GM20431 (cell line): Measurements from ENCODE around the gene SND1.
"Not testable (repeated sequence)": the region's sequence is repeated elsewhere in the genome, so short reads cannot be mapped to it uniquely, and the experiment has no call there.

Source experiments
- in situ Hi-C: fragments of 300-500 bp; cut with MseI, MboI; formaldehyde crosslinking; loops from one replicate; pipeline ENCODE4 v1.15.0; 2020; ENCODE audit warnings: low sequenced_read_pairs; ENCODE audit not compliant: unreplicated experiment

The SND1 gene

GRCh38 chr7:127818306-127818705 lies 166.3 kb downstream of the SND1 start:
- in situ Hi-C loops: no loop called here

DNA sequence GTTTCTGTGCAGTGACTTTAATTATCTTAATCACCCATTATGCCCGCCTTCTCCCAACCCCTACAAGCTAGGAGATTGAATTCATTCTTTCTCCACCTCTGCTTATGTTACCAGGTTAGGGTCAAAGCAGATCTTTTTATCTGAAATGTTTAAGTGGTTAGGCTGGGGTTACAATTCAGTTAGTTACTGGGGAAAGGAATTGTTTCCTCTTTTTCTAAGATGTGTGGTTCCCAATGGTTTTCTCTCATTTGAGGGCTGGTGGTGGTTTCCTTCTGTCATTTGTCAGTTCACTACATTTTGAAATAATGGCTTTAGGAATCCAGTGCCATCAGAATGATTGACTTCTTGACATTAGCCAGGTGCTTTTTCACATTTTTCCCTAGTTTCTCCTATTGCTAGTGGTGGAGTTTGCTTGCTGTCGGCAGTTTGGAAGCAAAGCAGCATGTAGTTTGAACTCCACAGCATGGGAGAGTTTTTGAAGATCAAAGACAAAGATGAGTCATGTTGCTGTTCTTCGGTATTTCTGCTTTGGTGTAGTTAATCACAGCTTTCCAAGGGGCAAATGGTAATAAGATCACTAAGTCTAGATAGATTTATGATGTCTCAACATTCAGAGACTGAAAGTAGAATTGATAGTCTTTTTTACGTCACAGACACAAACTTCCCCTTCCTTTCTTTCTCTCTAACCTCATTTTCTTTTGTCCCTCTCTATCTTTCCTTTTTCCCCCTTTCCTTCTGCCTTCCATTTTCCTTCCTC lies 168.2 kb downstream of the SND1 start:
- in situ Hi-C loops: no loop called here

GRCh38 chr7:127820732-127821085 lies 168.7 kb downstream of the SND1 start:
- in situ Hi-C loops: no loop called here

DNA sequence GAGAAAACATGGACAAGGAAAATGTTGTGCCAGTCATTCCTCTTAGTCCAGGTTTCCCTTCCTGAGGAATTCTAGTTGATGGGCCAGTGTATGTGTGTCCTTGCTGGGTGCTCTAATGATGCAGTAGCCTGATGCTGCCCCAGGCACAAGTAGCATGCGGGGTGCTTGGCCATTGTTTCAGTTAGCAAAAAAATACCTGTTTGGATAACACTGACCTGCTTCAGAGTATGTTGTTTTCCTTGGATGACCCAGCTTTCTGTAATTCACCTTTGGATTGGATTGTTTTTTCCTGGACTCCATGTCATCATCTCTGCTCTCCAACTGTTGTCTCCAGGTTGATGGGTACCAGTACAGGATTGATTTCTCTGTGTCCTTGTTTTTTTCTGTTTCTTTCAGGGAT lies 169.2 kb downstream of the SND1 start:
- in situ Hi-C loops: no loop called here

DNA sequence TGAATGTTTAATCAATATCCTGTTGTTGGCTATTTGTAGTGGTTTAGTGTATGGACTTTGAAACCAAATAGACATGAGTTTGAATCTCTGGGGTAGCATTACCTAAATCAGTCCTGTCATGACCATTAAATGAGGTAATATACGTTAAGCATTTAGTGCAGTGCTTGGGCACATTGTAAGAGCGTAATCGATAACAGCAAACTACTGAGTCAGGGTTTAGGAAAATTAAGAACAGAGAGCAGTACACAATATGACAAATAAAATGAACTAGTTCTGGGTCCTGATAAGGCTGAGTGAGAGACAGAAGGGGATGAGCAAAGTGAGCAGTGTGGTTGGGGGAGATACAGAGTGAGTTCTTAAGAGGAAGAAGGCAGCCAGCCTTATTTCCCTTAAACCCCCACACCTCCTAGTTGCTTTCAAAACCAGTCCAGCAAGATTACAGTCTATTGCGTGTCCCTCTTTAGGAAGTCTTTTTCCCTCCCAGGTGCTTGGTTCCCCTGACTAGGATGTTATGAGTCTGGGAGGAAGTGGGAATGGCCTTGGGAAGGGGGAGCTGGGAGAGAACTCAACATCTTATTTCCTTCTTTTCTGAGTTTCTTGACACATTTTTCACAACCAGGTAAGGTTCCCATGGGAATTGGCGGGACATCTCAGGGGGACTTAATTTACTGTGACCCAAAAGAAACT lies 171.0 kb downstream of the SND1 start:
- in situ Hi-C loops: no loop called here

DNA sequence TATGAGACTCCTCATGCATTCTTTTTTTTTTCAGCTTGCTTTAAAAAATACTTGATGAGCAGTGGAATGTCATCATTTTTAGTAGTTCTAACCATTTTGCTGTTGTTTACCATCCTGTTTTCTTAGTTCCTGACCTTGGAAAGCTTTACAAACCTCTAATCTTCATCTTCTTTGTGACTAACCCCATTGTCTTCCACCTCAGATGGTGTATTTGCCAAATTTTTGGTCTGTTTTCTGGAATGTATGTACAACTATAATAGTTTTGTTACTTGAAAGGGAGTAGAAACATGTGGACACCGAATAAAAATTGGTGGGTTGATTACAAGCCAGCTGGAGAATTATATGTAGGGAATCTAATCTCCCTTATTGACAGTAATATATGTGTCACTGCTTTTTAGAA lies 172.7 kb downstream of the SND1 start:
- in situ Hi-C loops: no loop called here

DNA sequence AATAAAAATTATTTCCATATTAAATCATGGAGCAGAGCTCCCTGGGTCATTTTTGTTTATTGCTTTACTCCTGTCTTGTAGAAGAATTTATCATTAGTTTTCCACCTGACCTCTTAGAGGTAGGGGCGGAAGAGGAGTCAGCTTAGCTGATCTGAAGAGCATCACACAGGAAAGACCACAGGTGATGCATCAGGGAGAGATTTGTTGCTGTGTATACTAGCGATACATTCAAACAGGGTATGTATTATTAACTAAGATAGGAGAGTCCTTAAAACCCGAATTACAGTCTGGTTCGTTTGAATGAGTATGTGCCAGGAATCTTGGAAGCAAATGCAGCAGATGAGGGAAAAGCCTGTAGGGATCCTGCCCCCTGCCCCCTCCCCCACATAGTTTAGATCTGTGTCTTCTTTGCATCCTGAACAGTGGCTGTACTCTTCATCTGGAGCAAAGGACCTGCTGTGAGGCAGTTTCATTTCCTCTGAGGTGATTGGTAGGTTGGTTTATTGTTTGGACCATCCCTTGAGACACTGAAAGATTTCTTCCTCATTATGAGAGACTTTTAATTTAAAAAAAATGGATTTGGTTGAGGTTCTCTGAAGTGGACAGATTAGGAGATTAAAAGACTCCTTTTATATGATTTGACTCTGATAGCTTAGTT lies 177.0 kb downstream of the SND1 start:
- in situ Hi-C loops: no loop called here

DNA sequence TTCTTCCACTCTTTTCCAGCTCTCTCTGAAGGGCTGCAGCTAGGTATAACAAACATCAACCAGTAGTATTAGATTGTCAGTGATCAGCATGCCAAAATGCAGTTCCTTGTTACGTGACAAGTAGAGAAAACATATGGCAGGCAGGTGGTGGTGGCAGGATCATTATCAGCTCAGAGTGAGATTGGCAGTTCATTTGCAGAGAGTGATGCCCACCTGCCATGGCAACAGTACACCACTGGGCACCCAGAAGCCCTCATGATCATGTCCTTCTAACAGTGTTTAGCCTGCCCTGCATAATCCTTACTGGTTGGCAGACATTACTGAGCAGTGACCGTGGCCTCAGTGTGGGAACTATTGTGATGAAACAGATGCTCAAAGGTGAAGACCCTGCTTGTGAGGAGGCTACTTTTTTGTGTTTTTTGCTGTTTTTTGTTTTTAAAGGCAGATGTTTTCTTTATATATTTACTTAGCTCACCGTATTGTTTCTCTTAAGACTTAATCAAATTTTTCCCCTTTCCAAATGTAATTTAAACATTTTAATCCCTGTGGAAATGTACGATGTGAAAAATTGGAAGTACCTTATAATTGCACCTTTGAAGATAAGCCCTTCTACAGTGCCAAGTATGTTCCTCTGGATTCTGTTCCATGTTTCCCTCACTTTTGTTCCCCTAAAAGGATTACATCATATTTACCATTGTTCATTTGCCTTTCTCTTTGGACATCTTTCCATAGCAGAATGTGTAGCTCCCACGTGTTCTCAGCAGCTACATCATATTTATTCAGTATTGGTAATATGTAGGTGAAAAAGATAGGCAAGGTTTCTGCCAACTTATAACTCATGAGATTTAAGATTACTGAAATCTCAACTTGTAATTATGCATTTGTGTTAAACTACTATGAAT lies 179.6 kb downstream of the SND1 start:
- in situ Hi-C loops: no loop called here

DNA sequence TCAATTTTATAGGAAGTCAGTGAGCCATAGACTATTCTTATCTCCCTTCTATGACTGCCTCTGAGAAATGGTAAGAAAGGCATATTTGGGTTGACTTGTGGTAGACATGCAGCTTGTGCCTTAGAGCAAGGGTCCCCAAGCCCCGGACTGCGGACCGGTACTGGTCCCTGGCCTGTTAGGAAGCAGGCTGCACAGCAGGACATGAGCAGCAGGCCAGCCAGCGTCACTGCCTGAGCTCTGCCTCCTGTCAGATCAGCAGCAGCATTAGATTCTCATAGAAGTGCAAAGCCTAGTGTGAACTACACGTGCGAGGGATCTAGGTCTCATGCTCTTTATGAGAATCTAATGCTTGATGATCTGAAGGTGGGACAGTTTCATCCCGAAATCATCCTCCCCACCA lies 180.6 kb downstream of the SND1 start:
- in situ Hi-C loops: no loop called here

DNA sequence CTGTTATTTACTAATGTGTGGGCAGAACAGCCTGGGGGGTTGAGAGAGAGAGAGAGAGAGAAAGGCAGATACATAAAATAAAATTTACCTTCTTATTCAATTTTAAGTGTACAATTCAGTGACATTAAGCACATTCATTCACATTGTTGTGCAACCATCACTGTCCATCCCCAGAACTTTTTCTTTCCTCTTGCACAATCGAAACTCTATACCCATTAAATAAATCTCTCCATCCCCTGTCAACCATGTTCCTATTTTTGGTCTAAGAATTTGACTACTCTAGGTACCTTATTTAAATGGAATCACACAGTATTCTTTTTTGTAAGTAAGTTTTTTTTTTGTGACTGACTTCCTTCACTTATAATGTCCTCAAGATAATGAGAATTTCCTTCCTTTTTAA lies 181.6 kb downstream of the SND1 start:
- in situ Hi-C loops: no loop called here

DNA sequence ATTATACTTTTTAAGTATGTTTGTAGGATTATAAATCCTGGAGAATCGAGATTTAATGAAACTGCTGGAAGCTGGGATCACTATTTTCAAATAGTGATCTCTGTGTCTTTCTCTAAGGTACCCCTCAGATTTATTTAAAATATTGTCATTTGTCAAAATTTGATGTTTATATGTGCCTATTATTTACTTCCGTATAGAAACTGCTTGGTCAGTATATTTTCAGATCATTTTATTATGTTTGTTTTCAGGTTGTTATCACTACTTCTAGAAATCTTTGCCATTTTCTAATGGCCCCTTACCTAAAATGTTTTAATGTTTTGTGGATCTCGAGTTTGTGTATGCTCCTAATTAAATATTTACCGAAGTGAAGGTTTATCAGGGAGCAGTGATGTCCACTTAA lies 183.7 kb downstream of the SND1 start:
- in situ Hi-C loops: no loop called here

- in situ Hi-C loops: not testable (repeated sequence)
These were observed 185.9 kb downstream of the SND1 start for GRCh38 chr7:127837816-127838410.

DNA sequence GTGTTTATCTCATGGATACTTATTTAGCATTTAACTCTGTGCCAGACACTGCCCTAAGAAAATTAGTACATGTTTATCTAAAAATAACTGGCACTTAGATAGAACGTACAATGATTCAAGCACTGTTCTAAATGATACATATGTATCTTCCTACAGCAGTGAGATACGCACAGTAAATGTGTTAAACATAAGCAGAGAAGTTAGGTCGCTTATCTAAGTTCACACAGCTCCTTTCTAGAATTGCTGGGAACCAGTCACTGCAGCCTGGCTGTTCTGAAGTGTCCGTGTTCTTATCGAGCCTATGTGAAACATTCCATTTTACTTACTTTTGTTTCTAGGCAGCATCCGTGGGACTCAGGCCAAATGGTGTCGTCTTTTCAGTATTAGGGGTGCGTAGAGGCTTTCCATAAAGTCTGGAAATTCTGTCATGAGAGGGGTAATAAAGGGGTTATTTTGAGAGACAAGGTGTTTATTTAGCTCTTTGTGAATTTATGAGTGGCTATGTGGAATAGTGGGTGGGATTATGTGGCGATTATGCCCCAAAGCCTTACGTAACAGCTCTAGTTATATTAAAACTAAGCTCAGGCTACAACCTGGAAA lies 186.9 kb downstream of the SND1 start:
- in situ Hi-C loops: no loop called here

DNA sequence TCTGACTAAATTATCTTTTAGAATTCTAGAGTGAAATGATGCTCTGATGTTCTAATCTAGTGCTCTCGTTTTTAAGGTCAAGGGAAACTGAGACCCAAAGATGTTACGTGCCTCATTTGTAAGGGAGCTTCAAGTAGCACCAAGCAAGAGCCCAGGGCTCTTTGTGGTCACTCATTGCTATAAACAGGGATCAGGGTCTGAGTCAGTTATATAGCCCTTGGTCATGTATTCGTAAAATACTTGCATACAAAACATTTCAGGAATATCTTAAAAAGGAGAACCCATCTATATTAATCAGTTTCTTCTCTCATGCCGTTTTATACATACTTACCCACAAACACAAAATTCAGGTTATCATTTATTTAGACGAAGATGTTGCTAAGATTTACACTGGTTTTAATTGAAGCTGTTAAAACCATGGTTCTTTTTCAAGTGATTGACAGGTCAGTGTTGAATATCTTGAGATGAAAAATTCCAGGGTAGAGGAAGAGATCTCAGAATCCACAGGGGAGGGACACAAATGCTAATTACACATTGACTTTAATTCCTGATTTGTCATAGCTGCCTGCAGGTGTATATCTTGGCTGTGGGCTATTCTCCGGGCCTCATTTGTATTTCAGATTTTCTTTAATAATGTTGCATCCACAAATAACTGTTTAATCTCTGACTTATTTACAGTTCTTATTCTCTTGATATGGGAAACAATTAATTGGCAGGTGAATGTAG lies 188.4 kb downstream of the SND1 start:
- in situ Hi-C loops: no loop called here

- in situ Hi-C loops: no loop called here
These were observed 192.2 kb downstream of the SND1 start for GRCh38 chr7:127844165-127844564.

GRCh38 chr7:127844707-127845331 lies 192.8 kb downstream of the SND1 start:
- in situ Hi-C loops: no loop called here

- in situ Hi-C loops: no loop called here
These were observed 193.7 kb downstream of the SND1 start for GRCh38 chr7:127845522-127846214.

GRCh38 chr7:127847641-127848040 lies 195.6 kb downstream of the SND1 start:
- in situ Hi-C loops: no loop called here
